Measurements from ENCODE around the gene ZBTB6. TPM values are rescaled to one million over a fixed set of nuclear protein-coding genes. Genes with fewer than 3 reads are reported as not detected.
"Not testable (repeated sequence)": the region's sequence is repeated elsewhere in the genome, so short reads cannot be mapped to it uniquely, and the experiment has no call there.

The ZBTB6 gene
- total RNA-seq, 4 donors from 2014 or later, result 4.0 to 11.3 (median 7.1) TPM

DNA sequence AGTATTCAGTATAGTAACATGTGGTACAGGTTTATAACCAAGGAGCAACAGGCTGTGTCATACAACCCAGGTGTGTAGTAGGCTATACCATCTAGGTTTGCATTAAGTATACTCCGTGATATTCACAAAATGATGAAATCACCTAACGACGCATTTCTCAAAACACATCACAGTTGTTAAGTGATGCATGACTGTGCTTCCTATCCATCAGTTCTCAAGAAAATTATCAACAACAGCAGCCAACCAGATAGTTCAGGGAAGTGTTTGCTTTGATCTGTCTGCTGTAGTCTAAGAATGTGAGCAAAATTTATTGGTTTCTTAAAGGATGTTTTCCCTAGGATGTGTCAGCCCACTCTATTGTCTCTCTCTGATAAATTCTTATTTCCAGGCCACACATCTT lies 10.8 kb upstream of the ZBTB6 start:
- no peak overlapping the region for H3K4me3 ChIP-seq
- H3K27me3 ChIP-seq, result no peaks in the 10 kb centered on the region
- WGBS, 2 donors, result 80 to 87% methylated on average over 3 of the region's 3 CpGs
- no peak overlapping the region for H3K27ac ChIP-seq
- no peaks in the 10 kb centered on the region for H3K9me3 ChIP-seq
- intact Hi-C loops (cut with DNase I), result no loop called here
- DNase-seq, result no peak
- H3K36me3 ChIP-seq, result peaks cover 0 to 36% (median 0%) of the 10 kb centered on the region in 3 donors
- H3K4me1 ChIP-seq, result peaks cover 0 to under 1% (median 0%) of the 10 kb centered on the region in 3 donors
- TF ChIP-seq POLR2A (IDR thresholded peaks at IDR 0.05), result no peak
- TF ChIP-seq, protein P1, sequence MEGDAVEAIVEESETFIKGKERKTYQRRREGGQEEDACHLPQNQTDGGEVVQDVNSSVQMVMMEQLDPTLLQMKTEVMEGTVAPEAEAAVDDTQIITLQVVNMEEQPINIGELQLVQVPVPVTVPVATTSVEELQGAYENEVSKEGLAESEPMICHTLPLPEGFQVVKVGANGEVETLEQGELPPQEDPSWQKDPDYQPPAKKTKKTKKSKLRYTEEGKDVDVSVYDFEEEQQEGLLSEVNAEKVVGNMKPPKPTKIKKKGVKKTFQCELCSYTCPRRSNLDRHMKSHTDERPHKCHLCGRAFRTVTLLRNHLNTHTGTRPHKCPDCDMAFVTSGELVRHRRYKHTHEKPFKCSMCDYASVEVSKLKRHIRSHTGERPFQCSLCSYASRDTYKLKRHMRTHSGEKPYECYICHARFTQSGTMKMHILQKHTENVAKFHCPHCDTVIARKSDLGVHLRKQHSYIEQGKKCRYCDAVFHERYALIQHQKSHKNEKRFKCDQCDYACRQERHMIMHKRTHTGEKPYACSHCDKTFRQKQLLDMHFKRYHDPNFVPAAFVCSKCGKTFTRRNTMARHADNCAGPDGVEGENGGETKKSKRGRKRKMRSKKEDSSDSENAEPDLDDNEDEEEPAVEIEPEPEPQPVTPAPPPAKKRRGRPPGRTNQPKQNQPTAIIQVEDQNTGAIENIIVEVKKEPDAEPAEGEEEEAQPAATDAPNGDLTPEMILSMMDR (IDR thresholded peaks at IDR 0.05), result no peak

DNA sequence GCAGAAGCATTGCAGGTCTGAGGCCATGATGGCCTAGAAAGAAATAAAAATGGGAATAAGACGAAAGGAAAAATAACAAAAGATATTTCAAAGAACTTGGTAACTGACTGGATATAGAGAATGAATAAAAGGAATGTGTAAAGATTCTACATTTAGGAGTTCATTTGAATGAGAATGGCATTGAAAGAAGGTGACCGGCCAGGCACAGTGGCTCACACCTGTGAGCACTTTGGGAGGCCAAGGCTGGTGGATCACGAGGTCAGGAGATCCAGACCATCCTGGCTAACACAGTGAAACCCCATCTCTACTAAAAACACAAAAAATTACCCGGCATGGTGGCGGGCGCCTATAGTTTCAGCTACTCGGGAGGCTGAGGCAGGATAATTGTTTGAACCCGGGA lies 9.6 kb upstream of the ZBTB6 start:
- no peaks in the 10 kb centered on the region for H3K4me1 ChIP-seq
- peaks cover 0 to 43% (median 6%) of the 10 kb centered on the region in 3 donors for H3K36me3 ChIP-seq
- H3K9me3 ChIP-seq, result no peaks in the 10 kb centered on the region
- H3K27ac ChIP-seq, result no peak overlapping the region
- DNase-seq, result no peak
- intact Hi-C loops (cut with DNase I), result no loop called here
- H3K27me3 ChIP-seq, result no peaks in the 10 kb centered on the region
- no peak for TF ChIP-seq POLR2A (IDR thresholded peaks at IDR 0.05)
- TF ChIP-seq, protein P1 (IDR thresholded peaks at IDR 0.05), result no peak
- WGBS, 2 donors, result 95 to 97% methylated on average over 7 to 8 of the region's 8 CpGs
- H3K4me3 ChIP-seq, result no peak overlapping the region

DNA sequence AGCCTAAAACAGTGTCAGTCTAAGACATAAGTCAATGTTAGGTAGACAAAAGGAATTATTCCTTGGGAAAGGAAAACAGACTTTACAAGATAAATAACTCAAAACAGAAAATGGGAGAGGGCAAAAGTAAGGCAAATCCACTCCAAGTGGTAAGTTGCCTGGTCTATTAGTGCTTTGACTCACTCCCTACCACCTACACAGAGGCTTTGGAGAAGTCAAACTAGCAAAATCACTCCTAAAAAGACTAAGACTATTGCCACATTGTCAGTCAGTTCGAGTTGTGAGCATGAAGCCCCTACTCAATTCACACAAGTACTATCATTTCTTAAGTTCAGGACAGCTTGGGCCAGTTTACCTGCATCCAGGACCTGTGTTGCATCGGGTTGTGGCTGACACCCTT lies 5.2 kb upstream of the ZBTB6 start:
- WGBS, 2 donors, result 81 to 85% methylated on average over 2 of the region's 2 CpGs
- intact Hi-C loops (cut with DNase I), result no loop called here

DNA sequence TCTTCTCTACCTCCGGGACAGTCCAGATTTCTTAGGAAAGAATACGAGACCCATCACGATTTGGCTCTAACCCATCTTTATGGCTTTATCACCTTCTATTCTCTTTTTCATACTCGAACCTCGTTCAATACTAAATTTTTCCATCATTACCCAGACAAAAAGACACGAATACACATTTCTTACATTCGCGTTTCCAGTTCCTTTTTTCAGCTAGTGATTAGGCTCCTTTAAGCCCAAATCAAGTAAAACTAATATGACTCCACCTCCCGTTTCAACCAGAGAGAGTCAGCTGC lies 506 bp downstream of the ZBTB6 start:
- H3K4me3 ChIP-seq, result peak overlapping the region; percentile 54 to 91 (median 76)
- no peak for DNase-seq
- no peak for TF ChIP-seq POLR2A (IDR thresholded peaks at IDR 0.05)
- TF ChIP-seq, protein P1 (IDR thresholded peaks at IDR 0.05), result no peak
- intact Hi-C loops (cut with DNase I), result no loop called here
- no peaks in the 10 kb centered on the region for H3K9me3 ChIP-seq
- peaks cover 0 to 38% (median 6%) of the 10 kb centered on the region in 3 donors for H3K36me3 ChIP-seq
- peaks cover 0 to 17% (median 8%) of the 10 kb centered on the region in 3 donors for H3K4me1 ChIP-seq
- H3K27me3 ChIP-seq, result no peaks in the 10 kb centered on the region
- peak overlapping the region; percentile 83 to 92 (median 90) for H3K27ac ChIP-seq
- 3 to 5% methylated on average over 9 of the region's 9 CpGs for WGBS, 2 donors

More for the DNA sequence above, 5.2 kb upstream of the ZBTB6 start:
- Histone ChIP-seq H3K27me3 (no peaks in the 10 kb centered on the region), H3K4me1 (peaks cover 0 to 6% (median 0%) of the 10 kb centered on the region in 3 donors), H3K36me3 (peaks cover 0 to 41% (median 6%) of the 10 kb centered on the region in 3 donors), H3K9me3 (no peaks in the 10 kb centered on the region), H3K27ac (no peak overlapping the region), H3K4me3 (no peak overlapping the region)
- TF ChIP-seq, protein P1 (IDR thresholded peaks at IDR 0.05), result no peak
- no peak for TF ChIP-seq POLR2A (IDR thresholded peaks at IDR 0.05)
- DNase-seq, result no peak

DNA sequence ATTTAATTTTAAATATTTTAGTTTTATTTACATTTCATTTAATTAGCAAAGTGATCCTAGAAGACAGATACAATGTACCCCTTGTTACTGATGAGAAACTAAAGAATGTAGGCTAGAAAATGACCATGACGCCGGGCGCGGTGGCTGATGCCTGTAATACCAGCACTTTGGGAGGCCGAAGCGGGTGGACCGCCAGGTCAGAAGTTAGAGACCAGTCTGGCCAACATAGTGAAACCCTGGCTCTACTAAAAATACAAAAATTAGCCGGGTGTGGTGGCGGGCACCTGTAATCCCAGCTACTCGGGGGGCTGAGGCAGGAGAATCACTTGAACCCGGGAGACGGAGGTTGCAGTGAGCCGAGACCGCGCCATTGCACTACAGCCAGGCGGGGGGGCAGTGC lies 7.0 kb downstream of the ZBTB6 start:
- not testable (repeated sequence) for H3K4me3 ChIP-seq, H3K27ac ChIP-seq

More for the DNA sequence above, 7.0 kb downstream of the ZBTB6 start:
- H3K9me3 ChIP-seq; DNase-seq; H3K27me3 ChIP-seq; intact Hi-C loops (cut with DNase I): not testable (repeated sequence)
- Histone ChIP-seq H3K4me1 (peaks cover 12 to 37% (median 12%) of the 10 kb centered on the region in 3 donors), H3K36me3 (peaks cover 0 to 30% (median 5%) of the 10 kb centered on the region in 3 donors)
- WGBS, 2 donors, result 96 to 97% methylated on average over 16 of the region's 16 CpGs

All from esophagus squamous epithelium (tissue), 5 donors.